HG03159 (cell line): ENCODE measurements around the gene CYTH4.

ENCODE experiments used
- ATAC-seq: cut with Tn5 transposase; IDR thresholded peaks from one replicate; pipeline ENCODE4 v1.9.1; 2021; ENCODE audit warnings: mild to moderate bottlenecking, moderate library complexity; ENCODE audit not compliant: unreplicated experiment

CYTH4 gene

DNA sequence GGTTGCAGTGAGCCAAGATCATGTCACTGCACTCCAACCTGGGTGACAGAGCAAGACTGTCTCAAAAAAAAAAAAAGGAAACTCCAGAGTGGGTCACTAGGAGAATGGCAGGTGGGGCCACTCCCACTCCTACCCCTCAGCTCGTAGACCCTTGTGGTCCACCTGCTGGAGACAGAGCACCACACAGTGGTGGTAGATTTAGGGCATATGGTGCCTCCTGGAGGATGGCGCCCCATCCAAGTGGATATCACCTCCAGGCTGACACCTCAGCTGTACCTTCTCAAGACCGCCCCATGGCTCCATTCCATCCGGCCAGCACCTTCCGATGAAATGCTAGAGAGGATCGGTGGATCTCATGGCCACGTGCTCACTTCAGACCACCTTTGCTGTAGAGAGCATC is 6.2 kb downstream of the CYTH4 start:
- ATAC-seq: no peak

DNA sequence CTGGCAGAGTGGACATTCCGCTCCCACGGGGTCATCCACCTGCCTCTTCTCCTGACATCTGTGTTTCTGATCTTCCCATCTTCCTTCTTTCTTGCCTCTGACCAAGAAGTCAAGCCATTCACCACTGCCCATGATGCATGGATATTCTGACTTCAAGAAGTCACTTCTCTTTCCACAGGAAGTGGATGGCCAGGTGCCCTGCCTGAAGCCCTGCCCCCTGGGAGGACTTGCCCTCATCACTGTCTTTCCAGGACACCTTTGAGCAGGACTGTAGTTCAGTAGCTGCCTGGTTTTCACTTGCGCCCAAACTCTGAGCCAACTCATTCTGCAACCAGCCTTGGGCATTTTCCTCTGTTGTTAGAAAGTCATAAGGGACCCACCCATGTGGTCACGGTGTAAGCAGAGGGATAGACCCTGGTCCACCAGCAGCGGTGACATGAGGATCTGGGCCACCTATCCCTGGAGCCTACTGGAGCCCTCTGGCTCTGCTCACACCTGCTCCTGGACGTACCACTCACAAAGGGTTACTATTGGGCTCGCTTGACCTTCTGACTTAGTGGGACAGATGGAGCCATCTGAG is 6.9 kb downstream of the CYTH4 start:
- no peak for ATAC-seq

DNA sequence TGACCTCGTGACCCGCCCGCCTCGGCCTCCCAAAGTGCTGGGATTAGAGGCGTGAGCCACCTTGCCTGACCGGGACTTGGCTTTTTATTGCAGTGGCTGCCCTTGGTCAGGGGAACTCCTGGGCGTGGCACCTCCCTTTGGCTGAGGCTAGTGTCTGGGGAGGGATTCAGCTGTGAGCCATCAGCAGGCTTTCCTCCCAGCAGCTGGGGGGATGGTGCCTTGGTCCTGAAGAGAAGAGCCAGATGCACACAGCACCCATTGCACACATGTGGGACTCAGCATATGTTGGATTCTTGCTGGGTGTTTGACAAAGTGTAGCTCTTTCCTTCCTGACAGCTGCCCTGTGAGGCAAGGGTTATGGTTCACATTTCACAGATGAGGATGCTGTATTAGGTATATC is 8.4 kb downstream of the CYTH4 start:
- ATAC-seq: no peak

DNA sequence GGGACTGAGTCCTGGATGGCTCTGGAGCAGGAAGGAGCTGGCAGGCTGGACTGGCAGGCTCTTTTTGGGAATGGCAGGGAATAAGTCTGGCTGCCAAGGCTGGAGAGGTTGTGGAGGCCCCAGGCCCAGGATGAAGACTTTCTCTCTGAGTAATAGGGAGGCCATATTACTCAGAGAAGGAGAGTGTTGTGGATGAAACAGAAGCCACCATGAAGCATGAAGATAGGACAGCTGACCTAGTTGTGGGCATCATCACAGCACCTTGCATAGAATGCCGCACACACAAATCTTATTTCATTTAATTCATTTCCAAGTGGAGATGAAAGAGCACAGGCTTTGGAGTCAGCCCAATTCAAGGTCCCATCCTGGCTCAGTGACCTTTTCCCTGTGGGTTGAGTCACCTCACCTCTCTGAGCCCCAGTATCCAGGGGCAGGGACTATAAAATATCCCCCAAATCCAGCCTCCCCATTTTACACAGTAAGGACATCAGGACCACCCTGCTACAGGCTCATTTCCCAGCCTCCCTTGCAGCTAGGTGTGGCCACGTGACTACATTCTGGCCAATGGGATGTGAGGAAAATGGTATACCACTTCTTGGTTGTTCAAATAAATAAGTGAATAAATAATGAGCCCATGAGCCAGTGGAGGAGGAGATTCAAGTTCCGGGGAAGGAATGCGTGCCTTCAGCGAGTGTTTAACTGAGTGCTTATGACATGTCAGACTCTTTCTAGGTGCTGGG is 9.4 kb downstream of the CYTH4 start:
- no peak for ATAC-seq

DNA sequence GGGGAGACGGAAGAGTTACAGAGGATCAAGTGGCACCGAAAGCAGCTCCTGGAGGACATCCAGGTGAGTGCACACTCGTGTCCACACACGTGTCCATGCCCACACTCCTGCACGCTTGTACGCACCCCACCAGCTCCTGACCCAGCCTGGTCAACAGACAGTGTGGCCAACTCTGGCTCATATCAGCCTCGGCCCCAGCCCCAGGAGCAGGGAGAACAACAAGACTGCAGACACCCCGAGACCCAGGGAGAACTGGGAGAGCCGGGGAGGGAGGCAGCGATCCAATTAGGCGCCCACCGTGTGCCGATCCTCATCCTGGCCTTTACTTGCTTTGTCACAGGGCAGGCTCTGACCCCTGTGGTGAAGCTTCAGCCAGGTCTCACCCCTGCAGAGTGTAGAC is 10.3 kb downstream of the CYTH4 start:
- no peak for ATAC-seq

DNA sequence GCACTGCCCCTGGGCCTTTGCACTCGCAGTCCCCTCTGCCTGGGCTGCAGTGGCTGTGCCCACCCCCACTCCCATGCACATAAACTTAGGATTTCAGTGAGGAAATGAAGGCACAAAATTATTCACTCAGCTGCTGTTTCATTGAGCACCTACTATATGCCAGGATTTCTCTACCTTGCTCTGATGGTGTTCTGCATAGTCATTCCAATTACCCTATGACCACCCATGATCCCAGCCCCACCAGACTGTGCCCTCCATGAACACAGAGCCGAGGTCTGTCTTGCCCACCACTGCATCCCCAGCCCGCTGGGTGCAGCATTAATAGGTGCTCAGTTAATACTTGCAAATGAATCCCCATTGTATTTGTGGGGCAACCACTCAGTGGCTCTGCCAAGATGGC is 10.9 kb downstream of the CYTH4 start:
- no peak for ATAC-seq

DNA sequence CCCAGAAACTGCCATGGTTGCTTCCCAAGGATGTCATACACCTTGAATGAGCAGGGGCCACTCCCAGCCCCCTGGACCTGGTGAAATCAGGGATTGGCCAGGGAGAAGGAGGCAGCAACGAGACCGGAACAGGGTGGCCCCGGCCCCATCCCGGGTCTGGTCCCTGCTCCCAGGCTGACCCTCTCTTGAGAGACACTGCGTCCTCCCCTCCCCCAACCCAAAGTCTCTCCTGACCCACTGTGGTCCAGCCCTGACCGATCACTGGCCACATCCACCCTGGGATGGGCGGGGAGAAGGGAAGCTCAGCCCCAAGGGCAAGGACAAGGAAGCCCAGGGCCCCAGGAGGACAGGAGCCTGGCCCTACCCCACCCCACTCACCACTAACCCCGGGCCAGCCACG is 12.4 kb downstream of the CYTH4 start:
- no peak for ATAC-seq

DNA sequence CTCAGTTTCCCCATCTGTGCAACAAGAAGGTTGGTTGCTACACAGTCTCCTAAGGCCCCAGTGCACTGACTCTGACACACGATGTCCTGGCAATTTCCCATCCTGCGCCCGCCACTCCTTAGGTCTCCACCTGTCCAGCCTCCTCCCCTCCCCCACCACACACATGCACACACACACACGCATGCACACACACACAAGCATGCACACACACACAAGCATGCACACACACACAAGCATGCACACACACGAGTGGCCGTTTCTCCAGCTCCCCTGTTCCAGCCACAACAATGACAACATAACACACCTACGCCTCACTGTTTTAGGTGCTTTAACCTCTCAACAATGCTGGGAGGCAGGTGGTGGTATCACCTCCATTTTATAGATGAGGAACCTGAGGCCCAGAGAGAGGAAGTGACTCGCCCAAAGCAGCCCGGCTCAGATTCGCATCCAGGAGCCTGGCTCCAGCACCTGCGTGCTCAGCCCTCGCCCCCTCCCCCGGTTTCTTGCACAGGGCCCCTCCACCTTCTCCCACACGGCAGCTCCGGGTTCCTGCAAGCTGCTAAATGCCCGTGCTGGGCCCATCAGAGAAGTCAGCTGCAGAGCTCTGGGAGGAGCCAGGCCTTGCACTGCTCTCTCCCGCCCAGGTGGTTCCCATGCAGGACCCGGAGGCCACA is 13.0 kb downstream of the CYTH4 start:
- no peak for ATAC-seq

DNA sequence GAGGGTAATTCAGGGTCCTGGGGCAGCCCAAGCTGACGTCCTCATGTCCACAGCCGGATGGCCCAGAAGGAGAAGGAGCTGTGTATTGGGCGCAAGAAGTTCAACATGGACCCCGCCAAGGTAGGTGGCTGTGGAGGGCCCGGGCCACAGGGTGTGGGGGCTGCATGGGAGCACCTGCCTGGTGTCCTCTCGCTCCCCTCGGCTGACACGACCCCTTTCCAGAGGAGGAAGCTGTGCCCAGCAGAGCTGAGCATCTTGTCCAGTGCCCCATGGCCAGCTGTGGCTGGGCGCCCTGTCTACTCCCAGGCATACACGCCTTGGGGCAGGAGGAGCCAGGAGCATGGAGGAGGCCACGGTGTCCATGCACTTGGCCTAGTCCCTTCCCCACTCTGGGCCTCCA is 13.6 kb downstream of the CYTH4 start:
- ATAC-seq: no peak

DNA sequence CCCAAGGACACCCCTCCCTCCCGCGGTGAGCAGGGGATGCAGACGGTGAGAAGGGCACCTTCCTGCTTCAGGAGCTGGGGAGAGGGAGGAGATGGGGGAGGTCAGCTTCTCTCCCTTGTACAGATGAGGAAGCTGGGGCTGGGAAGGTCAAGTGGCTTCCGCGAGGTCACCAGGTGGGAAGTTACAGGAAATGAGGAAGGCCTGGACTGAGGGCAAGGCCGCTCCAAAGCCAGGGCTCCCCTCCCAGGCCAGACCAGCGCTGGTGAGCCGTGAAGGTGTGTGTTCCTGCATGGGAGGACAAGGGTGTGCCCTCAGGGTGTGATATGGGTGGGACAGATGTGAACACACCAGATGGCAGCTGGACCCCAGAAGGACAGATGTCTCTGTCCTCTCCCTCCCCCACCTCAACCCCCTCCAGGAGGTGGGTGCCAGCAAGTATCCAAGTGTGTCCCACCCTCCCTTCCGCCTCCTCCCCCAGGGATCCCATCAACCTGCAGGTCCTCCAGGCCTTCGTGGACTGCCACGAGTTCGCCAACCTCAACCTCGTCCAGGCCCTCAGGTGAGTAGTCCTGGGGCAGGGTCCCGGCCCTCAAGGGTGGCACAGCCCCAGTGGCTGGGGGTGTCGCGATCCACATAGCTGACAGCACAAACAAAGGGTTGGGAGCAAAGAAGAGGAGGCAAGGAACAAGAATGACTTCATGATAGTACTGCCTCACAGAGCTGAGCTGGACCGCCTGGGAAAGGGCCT is 16.6 kb downstream of the CYTH4 start:
- no peak for ATAC-seq

DNA sequence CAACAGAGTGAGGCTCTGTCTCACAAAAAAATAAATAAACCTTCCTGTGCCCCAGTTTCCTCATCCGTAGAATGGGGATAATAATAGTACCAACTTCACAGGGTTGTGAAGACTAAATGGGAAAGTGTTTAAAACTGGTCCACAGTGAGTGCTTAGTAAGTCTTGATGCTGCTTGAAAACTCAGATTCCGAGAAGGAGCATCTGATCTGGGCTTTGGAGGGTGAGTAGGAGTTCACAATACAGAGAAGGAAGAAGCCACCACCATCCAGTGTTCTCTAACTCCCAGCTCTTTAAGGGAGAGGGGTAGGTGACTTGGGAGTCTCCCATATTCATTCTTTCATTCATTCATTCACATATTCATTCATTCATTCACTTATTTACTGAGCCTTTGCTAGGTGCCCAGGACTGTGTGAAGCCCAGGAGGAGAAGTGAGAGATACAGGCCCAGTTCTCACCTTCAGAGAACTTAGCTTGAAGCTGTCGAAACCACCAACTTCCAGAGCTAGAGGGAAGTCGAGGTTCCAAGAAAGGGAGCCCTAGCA is 17.7 kb downstream of the CYTH4 start:
- ATAC-seq: no peak

DNA sequence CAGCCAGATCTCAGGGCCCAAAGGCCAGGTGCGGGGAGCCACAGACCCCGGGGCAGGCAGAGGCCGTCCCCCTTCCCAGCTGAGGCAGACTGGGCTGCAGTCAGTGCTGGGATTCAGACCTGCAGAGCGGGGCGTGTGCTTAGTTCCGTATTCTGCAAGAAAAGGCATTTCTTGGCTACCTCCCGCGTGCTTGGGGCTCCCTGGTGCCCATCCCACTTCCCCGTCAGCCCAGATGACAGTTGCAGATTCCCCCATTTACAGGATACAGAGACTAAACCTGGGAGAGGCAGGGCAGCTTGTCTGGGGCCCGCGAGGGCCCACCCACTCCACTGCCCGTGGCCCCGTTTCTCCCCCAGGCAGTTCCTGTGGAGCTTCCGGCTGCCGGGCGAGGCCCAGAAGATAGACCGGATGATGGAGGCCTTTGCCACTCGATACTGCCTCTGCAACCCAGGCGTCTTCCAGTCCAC is 18.3 kb downstream of the CYTH4 start:
- no peak for ATAC-seq

DNA sequence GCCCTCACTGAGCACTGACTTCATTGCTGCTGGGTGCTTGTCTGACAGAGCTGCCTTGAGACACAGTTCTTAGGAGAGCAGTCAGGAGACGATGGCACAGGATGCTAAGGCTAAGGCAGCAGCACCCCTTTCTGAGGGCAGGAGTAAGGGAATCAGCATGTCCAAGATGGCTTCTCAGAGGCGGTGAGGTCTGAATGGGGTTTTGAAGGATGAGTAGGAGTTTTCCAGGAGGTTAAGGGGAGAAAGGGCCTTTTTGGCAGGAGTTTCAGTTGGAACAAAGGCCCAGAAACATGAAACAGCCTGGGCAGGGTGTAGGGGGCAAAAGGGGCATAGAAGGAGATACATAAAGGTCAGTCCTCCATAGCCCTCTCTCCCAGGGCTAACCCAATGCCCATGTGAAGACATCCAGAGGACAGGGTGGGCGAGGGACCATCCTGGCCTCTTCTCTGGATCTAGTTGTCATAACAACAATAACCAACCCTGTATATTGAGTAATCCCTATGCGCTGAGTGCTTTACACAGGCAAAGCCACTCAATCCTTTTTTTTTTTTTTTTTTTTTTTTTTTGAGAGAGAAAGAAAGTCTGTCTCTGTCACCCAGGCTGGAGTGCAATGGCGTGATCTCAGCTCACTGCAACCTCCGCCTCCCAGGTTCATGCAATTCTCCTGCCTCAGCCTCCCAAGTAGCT is 19.0 kb downstream of the CYTH4 start:
- no peak for ATAC-seq

DNA sequence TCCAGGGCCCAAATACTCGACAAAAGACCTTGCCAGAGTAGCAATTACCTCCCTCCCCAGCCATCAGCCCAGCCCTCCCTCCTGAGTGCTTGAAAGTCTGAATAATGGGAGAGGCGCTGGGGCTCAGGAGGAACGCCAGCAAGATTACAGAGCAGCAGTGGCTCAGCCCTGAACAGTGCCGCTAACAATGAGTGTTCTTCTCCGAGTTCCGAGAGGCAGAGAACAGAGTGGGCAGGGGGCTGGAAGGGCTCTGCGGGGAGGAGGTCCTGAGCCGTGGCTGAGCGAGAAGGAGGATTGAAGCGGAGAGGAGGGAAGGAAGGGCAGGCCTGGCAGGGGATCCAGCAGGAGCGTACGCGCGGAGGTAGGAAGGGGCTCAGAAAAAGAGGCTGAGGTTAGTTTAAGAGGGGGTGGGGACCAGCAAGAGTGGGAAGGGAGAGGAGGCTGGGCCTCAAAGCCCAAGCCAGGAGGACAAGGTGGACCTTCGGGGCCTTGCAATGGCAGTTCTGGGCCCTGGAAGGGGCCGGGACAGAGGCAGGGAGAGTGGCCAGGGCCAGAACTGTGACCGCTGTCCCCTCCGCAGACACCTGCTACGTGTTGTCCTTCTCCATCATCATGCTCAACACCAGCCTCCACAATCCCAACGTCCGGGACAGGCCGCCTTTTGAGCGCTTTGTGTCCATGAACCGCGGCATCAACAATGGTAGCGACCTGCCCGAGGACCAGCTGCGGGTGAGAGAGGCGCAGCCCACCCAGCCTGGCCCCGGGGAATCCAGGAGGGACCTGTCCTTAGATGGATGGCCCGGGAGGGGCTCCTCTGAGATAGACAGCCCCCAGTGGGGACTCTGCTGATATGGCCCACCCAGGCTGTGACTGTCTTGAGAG is 20.6 kb downstream of the CYTH4 start:
- no peak for ATAC-seq

DNA sequence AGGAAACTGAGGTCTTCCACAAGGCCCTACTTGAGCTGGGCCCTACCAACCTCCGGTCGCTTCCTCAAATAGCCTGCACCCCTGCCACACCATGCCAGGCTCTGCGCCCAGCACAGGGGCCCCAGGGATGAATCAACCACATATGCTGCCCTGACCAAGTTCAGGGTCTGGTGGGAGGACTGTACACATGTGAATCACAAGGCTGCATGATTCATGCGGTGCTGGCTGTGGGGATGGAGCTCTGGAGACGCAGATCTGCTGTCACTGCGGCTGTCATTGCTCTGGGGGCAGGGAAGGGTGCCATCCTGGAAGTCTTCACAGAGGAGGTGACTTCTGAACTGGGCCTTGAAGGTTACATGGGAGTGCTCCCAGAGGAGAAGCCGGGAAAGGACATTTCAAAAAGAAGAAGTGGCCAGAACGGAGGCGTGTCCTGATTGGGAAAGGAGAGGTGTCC is 21.5 kb downstream of the CYTH4 start:
- ATAC-seq: no peak

DNA sequence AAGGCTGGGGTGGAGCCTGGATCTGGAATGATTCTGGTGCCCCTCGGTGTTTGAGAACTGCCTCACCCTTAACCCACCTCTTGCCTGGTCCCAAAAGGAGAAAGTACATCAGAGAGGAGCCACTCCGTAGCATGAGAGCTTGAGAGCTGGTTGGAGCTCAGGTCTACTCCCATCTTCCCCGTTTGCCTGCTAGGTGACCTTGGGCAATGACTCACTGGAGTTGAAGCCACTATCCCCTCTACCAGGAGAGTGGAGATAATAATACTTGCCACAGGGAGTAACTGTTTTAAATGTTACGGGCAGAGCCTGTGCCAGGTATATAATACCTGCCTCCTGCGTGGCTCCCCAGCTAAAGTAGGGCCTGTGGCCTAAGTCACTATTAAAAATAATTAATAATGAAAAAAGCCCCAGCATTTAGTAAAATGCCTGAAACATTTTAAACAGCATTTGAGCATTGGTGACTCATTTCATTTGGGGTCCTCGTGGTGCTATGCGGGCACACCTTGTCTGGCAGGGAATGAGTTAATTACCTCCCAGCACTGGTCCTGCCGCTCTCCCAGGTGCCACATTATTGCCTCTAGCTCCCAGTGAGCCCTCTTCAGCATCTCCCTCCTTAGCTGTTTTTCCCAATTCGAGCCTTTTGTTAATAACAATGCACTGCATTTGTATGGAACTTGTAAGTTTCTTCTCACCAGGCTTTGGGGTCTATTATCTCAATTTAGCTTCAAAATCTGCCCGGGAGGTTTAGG is 22.5 kb downstream of the CYTH4 start:
- ATAC-seq: no peak

DNA sequence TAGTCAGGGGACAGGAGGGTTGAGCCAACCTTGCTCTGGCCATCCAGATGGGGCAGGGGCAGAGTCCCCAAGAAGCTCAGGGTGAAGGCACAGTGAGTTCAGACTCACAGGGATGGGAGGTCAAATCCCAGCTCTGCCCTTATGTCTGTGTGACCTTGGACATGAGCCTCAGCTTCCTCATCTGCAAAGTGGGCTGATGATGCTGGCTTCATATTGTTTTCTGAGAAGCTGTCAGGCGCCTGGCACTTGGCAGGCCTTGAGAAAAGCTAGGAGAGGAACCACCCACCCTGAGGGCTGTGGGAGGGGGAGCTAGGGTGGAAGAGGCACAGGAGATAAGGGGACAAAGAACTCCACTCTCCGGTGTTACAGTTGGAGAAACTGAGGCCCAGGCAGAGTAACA is 23.6 kb downstream of the CYTH4 start:
- no peak for ATAC-seq

DNA sequence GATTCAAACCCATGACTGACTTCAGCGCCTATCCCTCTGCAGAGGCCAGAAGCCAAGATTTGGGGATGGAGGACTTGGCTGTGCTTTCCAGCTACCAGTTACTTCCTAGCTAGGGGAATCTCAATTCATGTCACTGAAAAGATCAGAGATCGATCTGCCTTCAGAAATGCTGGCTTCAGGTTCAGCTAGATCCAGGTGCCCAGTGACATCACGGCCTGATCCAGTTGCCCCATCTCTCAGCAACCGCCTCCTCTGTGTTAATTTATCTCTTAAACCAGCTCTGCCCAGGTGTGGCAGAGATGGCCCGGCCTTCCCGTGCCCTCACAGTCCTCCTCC is 24.2 kb downstream of the CYTH4 start:
- no peak for ATAC-seq
